KOPT-K1 (cell line): ENCODE measurements around the gene SCN10A.

Experiments
- H3K27ac ChIP-seq: fragments of 200-600 bp; sonication (generic); 2 replicates; pipeline ENCODE4 v1.5.1; 2016; ENCODE audit warnings: antibody characterized with exemption, mild to moderate bottlenecking, low read depth, low read length; ENCODE audit not compliant: poor library complexity, severe bottlenecking
- H3K36me3 ChIP-seq: fragments of 200-600 bp; sonication (generic); 2 replicates; pipeline ENCODE4 v1.5.1; 2017; ENCODE audit warnings: antibody characterized with exemption, mild to moderate bottlenecking, low read length, moderate library complexity; ENCODE audit not compliant: insufficient read depth
- H3K9me3 ChIP-seq: fragments of 200-600 bp; sonication (generic); 2 replicates; pipeline ENCODE4 v1.5.1; 2017; ENCODE audit warnings: antibody characterized with exemption, low read length, mild to moderate bottlenecking; ENCODE audit not compliant: insufficient read depth, poor library complexity, severe bottlenecking

SCN10A gene

DNA sequence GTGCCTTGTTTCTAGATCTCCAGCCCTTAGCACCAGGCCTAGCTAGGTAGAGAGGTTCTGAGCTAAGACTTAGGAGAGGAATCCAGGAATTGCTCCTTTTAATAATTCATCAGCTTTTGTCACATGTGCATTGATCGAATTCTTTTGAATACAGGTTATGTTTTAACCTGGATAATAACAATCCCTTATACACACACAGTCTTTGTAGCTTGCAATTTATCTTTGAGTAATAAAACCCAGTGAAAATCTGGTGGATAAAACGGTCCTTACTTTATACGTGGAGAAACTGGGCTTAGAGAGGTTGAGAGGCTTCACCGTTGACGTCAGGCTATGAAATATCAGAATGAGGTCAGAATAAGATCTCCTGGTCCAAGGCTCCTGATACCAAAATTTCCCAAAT, 7.2 kb upstream of the SCN10A start:
- H3K9me3 ChIP-seq: no peaks in the 10 kb centered on the region
- no peak overlapping the region for H3K27ac ChIP-seq
- no peaks in the 10 kb centered on the region for H3K36me3 ChIP-seq

DNA sequence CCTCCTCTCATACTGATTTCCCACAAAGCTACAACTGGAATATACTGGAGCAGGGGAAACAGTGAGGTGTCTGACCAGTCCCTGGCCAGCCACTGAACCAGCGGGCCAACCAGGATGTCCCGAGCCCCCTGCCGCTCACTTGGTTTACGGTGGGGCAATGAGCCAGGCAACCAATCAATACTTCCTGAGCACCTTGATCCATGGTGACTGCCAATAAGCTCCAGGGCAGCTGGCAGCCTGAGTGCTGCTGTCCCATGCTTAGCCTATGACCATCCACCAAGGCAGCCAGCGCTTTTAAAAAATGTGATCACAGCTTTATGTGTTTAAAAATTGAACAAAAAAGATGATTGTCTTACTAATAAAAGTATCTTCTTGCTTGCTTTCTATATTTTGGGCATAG, 4.2 kb downstream of the SCN10A start:
- H3K9me3 ChIP-seq: no peaks in the 10 kb centered on the region
- no peaks in the 10 kb centered on the region for H3K36me3 ChIP-seq
- no peak overlapping the region for H3K27ac ChIP-seq

DNA sequence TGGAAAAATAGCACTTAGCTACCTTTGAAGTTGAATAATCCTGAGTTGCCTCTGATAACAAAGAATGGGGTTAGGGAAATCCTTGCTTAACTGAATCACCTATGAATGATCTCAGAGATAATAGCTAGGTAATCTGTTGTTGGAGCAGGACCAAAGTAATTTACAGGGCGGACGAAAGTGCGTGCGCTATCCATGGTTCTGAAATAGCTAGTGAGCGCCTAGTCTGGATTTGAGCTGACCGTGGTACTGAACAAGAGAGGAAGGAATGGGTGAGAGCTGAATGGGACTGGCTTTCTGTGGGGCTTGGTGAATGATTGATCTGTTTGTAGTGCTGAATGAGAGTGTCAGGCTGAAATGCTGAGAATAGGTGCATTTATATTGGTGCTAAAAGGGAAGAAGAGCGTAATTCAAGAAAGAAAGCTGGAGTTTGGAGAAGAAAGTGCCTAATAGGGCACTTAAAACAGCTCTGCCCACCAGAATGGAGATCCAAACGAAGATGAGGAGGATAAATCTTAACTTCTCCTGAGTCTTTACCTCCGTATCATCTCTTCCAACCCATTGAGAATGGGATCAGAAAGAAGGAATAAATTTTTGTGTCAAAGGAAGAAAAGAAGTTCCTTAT, 10.1 kb downstream of the SCN10A start:
- Histone ChIP-seq H3K36me3 (no peaks in the 10 kb centered on the region), H3K27ac (no peak overlapping the region), H3K9me3 (no peaks in the 10 kb centered on the region)

DNA sequence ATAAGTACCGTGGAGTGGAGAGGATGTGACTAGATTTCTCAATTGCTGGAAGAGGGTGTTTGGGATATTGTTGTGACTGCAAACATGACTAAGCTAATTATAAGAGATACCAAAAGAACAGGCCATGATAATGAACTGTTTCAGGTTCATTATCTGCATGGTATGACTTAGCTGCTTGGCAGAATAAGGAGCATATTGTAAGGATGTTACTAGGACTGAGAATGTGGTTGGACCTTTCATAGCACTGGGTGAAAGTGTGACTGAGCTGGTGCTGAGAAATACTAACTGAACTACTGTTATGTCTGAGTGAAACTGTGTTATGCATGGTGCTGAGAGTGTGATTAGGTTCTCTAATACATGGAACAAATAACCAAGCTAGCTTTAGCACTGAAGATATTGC, 11.0 kb downstream of the SCN10A start:
- H3K36me3 ChIP-seq: no peaks in the 10 kb centered on the region
- H3K27ac ChIP-seq: no peak overlapping the region
- H3K9me3 ChIP-seq: no peaks in the 10 kb centered on the region

DNA sequence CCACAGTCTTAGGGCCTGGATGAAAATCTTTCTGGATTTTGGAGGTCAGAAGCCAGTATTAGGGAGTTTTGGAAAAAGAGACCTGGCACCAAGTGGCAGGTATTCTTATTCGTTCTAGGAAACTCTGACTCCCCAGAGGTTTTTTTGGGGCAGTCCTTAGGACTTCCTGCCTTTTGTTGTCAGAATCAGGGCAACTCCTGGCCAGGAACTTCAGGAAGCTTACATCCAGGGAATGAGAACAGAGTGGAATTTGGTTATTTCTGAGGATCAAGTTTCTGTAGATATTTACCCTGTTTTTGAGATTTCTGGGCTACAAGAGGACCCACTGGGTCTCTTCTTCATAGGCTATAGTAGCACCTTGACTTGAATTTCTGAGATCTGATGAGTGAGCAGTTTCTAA, 15.5 kb downstream of the SCN10A start:
- H3K27ac ChIP-seq: no peak overlapping the region
- H3K9me3 ChIP-seq: no peaks in the 10 kb centered on the region
- H3K36me3 ChIP-seq: no peaks in the 10 kb centered on the region

DNA sequence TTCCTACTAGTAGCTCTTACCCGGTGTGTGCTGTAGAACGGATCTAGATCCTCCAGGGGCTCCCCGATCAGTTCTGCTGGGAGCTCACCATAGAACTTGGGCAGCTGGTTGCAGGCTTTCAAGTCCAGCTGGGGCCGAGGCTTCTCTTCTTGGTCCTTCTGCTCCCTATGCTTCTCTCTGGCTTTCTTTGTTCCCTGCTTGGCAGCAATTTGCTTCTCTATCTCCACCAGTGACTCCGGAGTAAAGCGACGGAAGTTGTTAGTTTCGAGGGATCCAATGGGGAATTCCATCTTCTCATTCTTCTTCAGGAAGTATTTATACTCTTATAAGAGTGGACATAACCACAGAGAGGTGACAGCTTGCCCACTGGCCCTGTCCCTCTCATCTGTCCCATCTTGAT, 22.3 kb downstream of the SCN10A start:
- Histone ChIP-seq H3K9me3 (no peaks in the 10 kb centered on the region), H3K36me3 (no peaks in the 10 kb centered on the region), H3K27ac (no peak overlapping the region)

DNA sequence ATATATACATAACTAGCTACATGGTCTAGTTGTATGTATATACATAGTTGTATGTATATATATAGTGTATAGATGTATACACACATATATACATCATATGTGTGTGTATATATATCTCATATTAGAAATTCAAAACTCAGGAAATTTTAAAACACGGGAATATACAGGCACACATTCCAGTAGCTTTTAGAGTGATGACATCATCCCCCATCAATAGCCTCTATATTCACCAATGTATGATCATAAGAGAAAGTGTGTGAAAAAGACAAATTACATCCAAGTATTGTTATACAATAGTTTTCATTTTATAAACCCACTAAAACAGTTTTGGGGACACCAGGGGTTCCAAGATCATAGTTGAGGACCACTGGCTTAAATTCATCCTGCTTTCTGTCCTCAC, 23.0 kb downstream of the SCN10A start:
- Histone ChIP-seq H3K27ac (no peak overlapping the region), H3K9me3 (no peaks in the 10 kb centered on the region)

DNA sequence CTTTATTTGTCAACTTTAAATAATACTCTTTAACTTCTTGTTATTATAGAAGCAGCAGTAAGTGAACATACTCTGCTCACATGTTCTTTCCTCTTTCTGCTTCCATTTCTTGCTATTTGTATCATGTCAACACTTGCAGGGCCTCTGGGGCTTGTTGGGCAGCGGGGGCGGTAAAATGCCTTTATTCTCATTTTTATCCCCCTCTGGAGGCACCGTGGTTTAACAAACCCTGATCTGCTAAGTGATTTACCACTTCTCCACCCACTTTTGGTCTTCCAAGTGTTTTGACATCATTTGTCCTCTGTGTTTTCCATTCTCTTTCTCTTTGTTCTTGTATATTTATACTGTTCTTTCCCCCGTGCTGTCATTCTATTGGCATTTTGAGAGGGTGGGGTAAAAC, 33.9 kb downstream of the SCN10A start:
- H3K27ac ChIP-seq: no peak overlapping the region
- H3K9me3 ChIP-seq: no peaks in the 10 kb centered on the region
- no peaks in the 10 kb centered on the region for H3K36me3 ChIP-seq

More for the DNA sequence above, 23.0 kb downstream of the SCN10A start:
- no peaks in the 10 kb centered on the region for H3K36me3 ChIP-seq

DNA sequence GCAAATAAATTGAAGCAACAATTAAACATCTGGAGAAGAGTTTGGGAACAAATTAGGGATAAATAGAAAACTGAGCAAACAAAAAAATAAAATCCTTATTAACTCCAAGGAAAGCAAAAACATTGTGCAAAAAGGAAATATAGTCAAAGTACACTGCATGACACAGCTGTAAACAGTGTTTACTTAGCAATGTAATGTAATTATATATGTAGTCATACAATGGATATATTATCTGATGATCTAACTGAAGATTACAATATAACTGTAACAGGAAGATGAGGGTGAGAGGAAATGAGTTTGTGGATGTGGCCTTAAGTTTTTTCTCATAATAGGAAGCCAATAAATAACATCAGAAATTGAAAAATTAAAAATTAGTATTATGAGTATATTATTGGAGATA, 42.5 kb downstream of the SCN10A start:
- Histone ChIP-seq H3K9me3 (no peaks in the 10 kb centered on the region), H3K27ac (no peak overlapping the region), H3K36me3 (no peaks in the 10 kb centered on the region)

DNA sequence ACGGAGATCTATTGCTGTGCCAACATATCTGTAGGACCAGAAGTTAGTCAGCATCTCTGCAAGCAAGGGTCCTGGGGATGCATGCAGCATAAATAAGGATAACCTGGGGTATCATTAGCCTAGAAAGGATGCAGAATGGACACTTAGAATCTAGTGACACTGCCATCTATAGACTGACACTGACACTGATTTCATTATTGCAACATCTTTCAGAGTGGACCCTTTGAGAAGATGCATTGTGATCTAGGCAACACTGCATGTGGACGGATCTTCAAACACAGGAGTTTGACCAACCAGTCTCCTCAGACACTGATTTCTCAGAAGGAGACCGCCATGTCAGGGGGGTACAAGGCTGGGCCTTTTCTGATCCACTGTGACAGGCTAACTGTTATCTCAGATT, 52.4 kb downstream of the SCN10A start:
- H3K9me3 ChIP-seq: no peaks in the 10 kb centered on the region
- H3K27ac ChIP-seq: no peak overlapping the region
- H3K36me3 ChIP-seq: no peaks in the 10 kb centered on the region

DNA sequence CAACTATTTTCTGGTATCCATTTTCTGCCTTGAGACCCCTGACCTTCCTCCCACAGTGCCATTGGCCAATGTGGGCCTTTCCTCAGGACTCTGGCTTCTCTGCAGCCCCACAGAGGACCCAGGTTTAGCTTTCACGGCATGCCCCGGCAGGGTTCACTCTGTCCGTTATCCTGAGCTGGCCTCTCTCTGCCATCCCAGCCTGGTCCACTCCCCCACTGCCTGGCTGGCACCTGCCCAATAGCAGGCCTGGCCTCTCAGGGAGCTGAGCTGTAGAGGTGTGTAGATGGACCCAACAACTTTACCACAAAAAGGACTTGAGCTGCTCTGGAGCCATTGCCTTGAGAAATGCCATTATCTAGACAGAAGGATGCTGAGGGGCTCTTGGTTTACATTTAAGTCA, 57.5 kb downstream of the SCN10A start:
- H3K9me3 ChIP-seq: no peaks in the 10 kb centered on the region
- H3K36me3 ChIP-seq: no peaks in the 10 kb centered on the region
- H3K27ac ChIP-seq: no peak overlapping the region

DNA sequence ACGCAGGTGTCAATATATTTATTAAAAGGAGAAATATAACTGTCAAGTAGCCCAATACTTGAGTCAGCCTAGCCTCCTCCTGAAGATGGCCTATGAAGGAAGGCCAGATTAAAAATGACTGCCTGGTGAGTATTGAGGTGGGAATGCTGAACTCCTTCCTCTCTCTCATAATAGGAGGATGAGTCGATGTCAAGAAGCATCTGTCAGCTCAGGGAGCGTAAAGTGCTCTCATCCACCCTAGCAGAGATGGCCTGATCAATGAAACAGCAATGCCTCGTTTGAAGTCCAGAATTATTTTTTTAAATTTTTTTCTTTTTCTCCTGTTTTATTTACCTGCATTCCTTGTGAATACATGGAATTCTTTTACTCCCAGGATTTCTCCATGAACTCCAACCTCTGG, 58.3 kb downstream of the SCN10A start:
- no peaks in the 10 kb centered on the region for H3K36me3 ChIP-seq
- H3K27ac ChIP-seq: no peak overlapping the region
- H3K9me3 ChIP-seq: no peaks in the 10 kb centered on the region

DNA sequence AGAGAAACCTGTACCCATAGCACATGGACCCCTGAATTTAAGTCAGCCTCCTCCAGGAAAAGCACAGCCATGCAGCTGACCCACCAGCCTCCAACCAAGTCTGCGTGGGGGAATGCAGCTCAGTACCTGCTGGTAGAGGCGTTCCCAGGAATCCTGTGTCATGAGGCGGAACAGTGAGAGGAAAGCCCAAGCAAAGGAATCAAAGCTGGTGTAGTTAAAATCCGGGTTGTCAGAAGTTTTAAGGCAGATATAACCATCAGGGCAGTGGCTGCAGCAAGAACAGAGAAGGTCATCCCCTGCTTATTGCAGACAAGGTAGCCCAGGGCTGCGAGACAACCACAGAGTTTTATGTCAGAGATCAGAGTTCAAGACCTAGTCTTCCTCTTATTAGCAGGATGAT, 59.1 kb downstream of the SCN10A start:
- H3K36me3 ChIP-seq: no peaks in the 10 kb centered on the region
- no peaks in the 10 kb centered on the region for H3K9me3 ChIP-seq
- no peak overlapping the region for H3K27ac ChIP-seq

DNA sequence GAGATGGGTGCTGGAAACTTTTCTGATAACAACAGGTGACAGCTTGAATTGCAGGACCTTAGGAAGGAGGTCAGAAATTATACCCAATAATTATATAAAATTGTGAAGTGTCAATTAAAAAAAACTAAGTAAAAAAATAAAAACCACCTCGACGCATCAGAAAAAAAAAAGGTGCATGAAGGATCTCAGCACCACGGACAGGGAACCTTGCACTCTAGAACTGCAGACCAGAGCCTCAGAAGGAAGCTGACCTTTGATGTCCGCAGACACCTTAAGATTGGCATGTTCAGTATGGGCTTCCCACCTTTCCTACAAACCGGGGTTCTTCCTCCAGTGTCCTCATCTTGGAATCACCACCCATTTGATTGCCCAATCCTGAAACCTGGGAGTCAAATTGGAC, 60.9 kb downstream of the SCN10A start:
- Histone ChIP-seq H3K9me3 (no peaks in the 10 kb centered on the region), H3K36me3 (no peaks in the 10 kb centered on the region), H3K27ac (no peak overlapping the region)

DNA sequence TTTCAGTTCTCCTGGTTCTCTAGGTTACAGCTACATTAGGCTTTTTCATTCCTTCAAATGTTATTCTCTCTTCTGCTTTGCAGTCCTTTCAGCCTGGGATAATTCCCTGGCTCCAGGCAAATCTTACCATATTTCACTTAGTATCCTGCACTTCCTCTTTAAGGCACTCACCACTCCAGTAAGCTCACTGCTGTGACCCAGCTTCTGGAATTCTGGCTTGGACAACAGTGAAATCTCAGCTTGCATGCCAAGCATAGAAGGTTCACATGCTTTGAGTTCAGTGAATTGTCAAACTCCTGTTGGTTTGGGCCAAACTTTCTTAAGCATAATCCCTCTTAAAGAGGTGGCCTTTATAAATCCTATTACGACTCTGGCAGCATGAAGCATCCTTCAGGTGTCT, 69.4 kb downstream of the SCN10A start:
- Histone ChIP-seq H3K27ac (no peak overlapping the region), H3K9me3 (no peaks in the 10 kb centered on the region), H3K36me3 (no peaks in the 10 kb centered on the region)

DNA sequence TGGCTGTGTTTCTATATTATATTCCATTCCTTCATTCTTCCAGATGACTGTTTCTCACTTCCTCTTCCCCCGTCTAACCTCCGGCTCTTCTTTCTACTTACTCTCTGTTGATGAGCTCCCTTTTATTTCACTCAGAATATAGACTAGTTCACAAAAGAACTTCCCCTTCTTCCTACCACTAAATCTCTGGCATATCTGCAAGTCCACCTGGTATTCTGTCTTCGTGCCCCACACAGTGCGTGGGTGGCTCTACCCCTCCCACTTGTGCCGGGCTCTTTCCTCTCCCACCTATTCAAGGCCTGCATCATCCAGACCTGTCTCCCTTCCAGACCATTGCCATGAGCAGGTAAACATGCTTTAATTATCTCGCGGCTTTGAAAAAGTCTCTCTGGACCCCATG, 73.0 kb downstream of the SCN10A start:
- Histone ChIP-seq H3K27ac (no peak overlapping the region), H3K36me3 (no peaks in the 10 kb centered on the region), H3K9me3 (no peaks in the 10 kb centered on the region)

DNA sequence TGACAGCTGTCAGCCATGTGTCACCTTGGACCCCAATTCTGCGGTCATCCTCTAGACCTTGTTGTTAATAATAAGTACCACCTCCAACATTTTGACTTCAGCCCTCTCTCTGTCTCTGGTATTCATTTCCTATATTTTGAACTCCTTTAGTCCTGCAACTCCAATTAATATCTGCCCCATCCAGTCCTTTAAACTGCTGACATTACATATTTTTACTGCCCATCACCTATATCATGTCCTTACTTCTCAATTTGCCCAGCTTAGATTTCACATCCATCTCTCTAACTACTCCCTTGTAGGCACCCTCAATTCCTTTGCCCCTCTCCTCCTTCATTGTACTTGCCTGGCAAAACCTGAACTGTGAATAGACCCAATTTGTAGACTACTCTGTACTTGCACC, 73.5 kb downstream of the SCN10A start:
- Histone ChIP-seq H3K27ac (no peak overlapping the region), H3K9me3 (no peaks in the 10 kb centered on the region), H3K36me3 (no peaks in the 10 kb centered on the region)
